ENCODE results near the gene DNAH10.
"Not testable (repeated sequence)": the region's sequence is repeated elsewhere in the genome, so short reads cannot be mapped to it uniquely, and the experiment has no call there.

DNAH10 gene

GRCh38 chr12:123936471-123936870, 174.4 kb downstream of the DNAH10 start:
- DNase-seq (ENCODE audit: low spot score), result no peak

GRCh38 chr12:123936956-123937706, 175.0 kb downstream of the DNAH10 start:
- DNase-seq (ENCODE audit: low spot score), result no peak

GRCh38 chr12:123937707-123938591, 175.8 kb downstream of the DNAH10 start:
- no peak for DNase-seq (ENCODE audit: low spot score)

- DNase-seq (ENCODE audit: low spot score), result no peak
These were observed 176.8 kb downstream of the DNAH10 start for GRCh38 chr12:123938679-123939480.

- DNase-seq (ENCODE audit: low spot score), result no peak
These were observed 177.9 kb downstream of the DNAH10 start for GRCh38 chr12:123939716-123940626.

GRCh38 chr12:123940627-123940966, 178.5 kb downstream of the DNAH10 start:
- DNase-seq (ENCODE audit: low spot score), result no peak

GRCh38 chr12:123941000-123941399, 178.9 kb downstream of the DNAH10 start:
- DNase-seq (ENCODE audit: low spot score), result no peak

- no peak for DNase-seq (ENCODE audit: low spot score)
These were observed 179.6 kb downstream of the DNAH10 start for GRCh38 chr12:123941624-123942237.

- DNase-seq (ENCODE audit: low spot score), result peak; percentile 91
These were observed 180.1 kb downstream of the DNAH10 start for GRCh38 chr12:123942238-123942653.

GRCh38 chr12:123942911-123943648, 181.0 kb downstream of the DNAH10 start:
- no peak for DNase-seq (ENCODE audit: low spot score)

GRCh38 chr12:123943816-123944215, 181.7 kb downstream of the DNAH10 start:
- no peak for DNase-seq (ENCODE audit: low spot score)

GRCh38 chr12:123944696-123945095, 182.6 kb downstream of the DNAH10 start:
- no peak for DNase-seq (ENCODE audit: low spot score)

GRCh38 chr12:123945287-123946151, 183.4 kb downstream of the DNAH10 start:
- no peak for DNase-seq (ENCODE audit: low spot score)

GRCh38 chr12:123946152-123946515, 184.0 kb downstream of the DNAH10 start:
- no peak for DNase-seq (ENCODE audit: low spot score)

GRCh38 chr12:123946516-123947505, 184.7 kb downstream of the DNAH10 start:
- not testable (repeated sequence) for DNase-seq (ENCODE audit: low spot score)

GRCh38 chr12:123947531-123947930, 185.4 kb downstream of the DNAH10 start:
- DNase-seq (ENCODE audit: low spot score), result not testable (repeated sequence)

GRCh38 chr12:123948401-123948795, 186.3 kb downstream of the DNAH10 start:
- DNase-seq (ENCODE audit: low spot score), result no peak

All from hepatic stellate cell (primary cell).